K562 (cell line): ENCODE results near the gene USP6. TPM values are rescaled to one million over a fixed set of nuclear protein-coding genes. Genes with fewer than 3 reads are reported as not detected.

ENCODE experiments used
- ATAC-seq: fragments of 200-7000 bp; cut with Tn5 transposase; 3 replicates; pipeline ENCODE4 v1.9.1; 2020; ENCODE audit warnings: moderate library complexity
- BruUV-seq: library from RNA; stranded (reverse); fragments of 400-500 nt; replicated peaks from 2 replicates; lab custom pipeline; 2021; lab: Mats Ljungman, UMichigan
- CTCF ChIA-PET: fragments of 300-600 bp; formaldehyde crosslinking; extraction: SDS; loops from one replicate; lab custom pipeline; 2021; ENCODE audit warnings: low intra/inter-chr PET ratio; lab: Yijun Ruan, JAX
- POLR2A ChIA-PET: fragments of 300-600, 350-650 bp; sonication (Branson Sonifier 250); formaldehyde crosslinking; extraction: SDS; loops from one replicate; lab custom pipeline; 2021; ENCODE audit warnings: antibody characterized with exemption, inconsistent platforms; lab: Yijun Ruan, JAX
- DNase-seq, 4 experiments: peaks; one replicate each; pipeline versions ENCODE4 v3.0.0 to v3.0.0-alpha.2; 2011 to 2018; ENCODE audit warnings: low spot score in 3 of 4, mixed read lengths in 3 of 4; ENCODE audit errors: extremely low read depth in 1 of 4
- FAIRE-seq: peaks from 2 replicates; lab custom pipeline; 2011; peaks lifted over from hg19 to GRCh38; lab: Jason Lieb, UNC
- H2AFZ ChIP-seq: 2 replicates; pipeline ENCODE4 v1.6.0; 2011; ENCODE audit warnings: low read depth, low read length, control low read depth, inconsistent platforms
- H3K27ac ChIP-seq: fragments of 200-600 bp; 3 replicates; pipeline ENCODE4 v1.8.0; 2011; ENCODE audit warnings: low read depth, mild to moderate bottlenecking, control low read depth, inconsistent platforms, low read length, moderate library complexity, mixed read lengths; ENCODE audit errors: extremely low read depth
- H3K27me3 ChIP-seq, 2 experiments: fragments of 300-600 bp in 1 of 2; 2 replicates in 1 of 2; 3 replicates in 1 of 2; pipeline versions ENCODE4 v1.6.0 to v1.8.0; 2011; ENCODE audit warnings: inconsistent platforms in 2 of 2, low read length in 2 of 2, mild to moderate bottlenecking in 1 of 2, mixed read lengths in 1 of 2, moderate library complexity in 1 of 2; ENCODE audit not compliant: control insufficient read depth in 2 of 2, insufficient read depth in 2 of 2
- H3K36me3 ChIP-seq: fragments of 300-600 bp; 3 replicates; pipeline ENCODE4 v1.8.0; 2011; ENCODE audit warnings: mild to moderate bottlenecking, low read length, inconsistent platforms; ENCODE audit not compliant: control insufficient read depth, insufficient read depth
- H3K4me1 ChIP-seq, 2 experiments: fragments of 200-600 bp in 1 of 2; replicated peaks in 1 of 2; 2 replicates in 1 of 2; 3 replicates in 1 of 2; pipeline versions ENCODE4 v1.5.1 to v1.8.0; 2011; ENCODE audit warnings: inconsistent platforms in 2 of 2, low read length in 2 of 2, mild to moderate bottlenecking in 1 of 2, mixed read lengths in 1 of 2, moderate library complexity in 1 of 2; ENCODE audit not compliant: control insufficient read depth in 2 of 2, insufficient read depth in 2 of 2
- H3K4me2 ChIP-seq: 2 replicates; pipeline ENCODE4 v1.6.1; 2011; ENCODE audit warnings: low read length, control low read depth, inconsistent platforms, mixed read lengths; ENCODE audit not compliant: insufficient read depth
- H3K4me3 ChIP-seq: fragments of 200-600 bp; sonication (generic), shearing (Covaris generic); 2 replicates; pipeline ENCODE4 v1.5.1; 2016; ENCODE audit warnings: control low read depth, inconsistent platforms
- H3K79me2 ChIP-seq: fragments of 200-600 bp; 3 replicates; pipeline ENCODE4 v1.8.0; 2011; ENCODE audit warnings: low read length, inconsistent platforms; ENCODE audit not compliant: control insufficient read depth, insufficient read depth
- H3K9ac ChIP-seq, 2 experiments: 2 replicates each; pipeline versions ENCODE4 v1.6.0 to v1.6.1; 2011; ENCODE audit warnings: low read depth in 2 of 2, low read length in 2 of 2, control low read depth in 1 of 2, inconsistent platforms in 1 of 2, mild to moderate bottlenecking in 1 of 2, mixed read lengths in 1 of 2; ENCODE audit not compliant: insufficient read depth in 1 of 2
- H3K9me1 ChIP-seq: one replicate; pipeline ENCODE4 v1.6.0; 2011; ENCODE audit warnings: inconsistent platforms, mild to moderate bottlenecking, low read length, moderate library complexity; ENCODE audit not compliant: control insufficient read depth, insufficient read depth
- H3K9me3 ChIP-seq: replicated peaks from 2 replicates; pipeline ENCODE4 v1.5.1; 2011; ENCODE audit warnings: low read depth, low read length, inconsistent platforms; ENCODE audit not compliant: control insufficient read depth, insufficient read depth
- H4K20me1 ChIP-seq: replicated peaks from 2 replicates; pipeline ENCODE4 v1.6.1; 2011; ENCODE audit warnings: low read length, inconsistent platforms, mixed read lengths; ENCODE audit not compliant: control insufficient read depth, insufficient read depth
- FOSL1 ChIP-seq: fragments of 200-800 bp; sonication (Bioruptor generic); conservative IDR thresholded peaks from 2 replicates; pipeline ENCODE4 v1.6.1; 2016; ENCODE audit warnings: missing genetic modification characterization, missing compliant biosample characterization
- MEIS2 ChIP-seq: fragments of 450-650 bp; IDR thresholded peaks from 2 replicates; pipeline ENCODE4 v1.6.1; 2014; ENCODE audit warnings: mild to moderate bottlenecking; ENCODE audit not compliant: partially characterized antibody
- ZNF830 ChIP-seq: fragments of 250-450 bp; sonication (Bioruptor Pico); IDR thresholded peaks from 2 replicates; pipeline ENCODE4 v1.5.0; 2021; ENCODE audit warnings: mild to moderate bottlenecking
- WGBS: fragments of 100-300 bp; shearing (Covaris generic); methylation state at CpG from one replicate; pipeline ENCODE4 v1.1.6; 2016; ENCODE audit warnings: low coverage, mixed read lengths; ENCODE audit not compliant: insufficient coverage; ENCODE audit errors: missing lambda C conversion rate; 5-methylcytosine and 5-hydroxymethylcytosine counted together
- in situ Hi-C: fragments of 300-500 bp; cut with MboI; formaldehyde crosslinking; loops from 4 replicates; pipeline ENCODE4 v1.15.0; 2018; ENCODE audit warnings: inconsistent platforms, mixed read lengths
- intact Hi-C: fragments of 100-400 bp; cut with micrococcal nuclease; formaldehyde crosslinking; loops from 2 replicates; pipeline ENCODE4 v1.14.2; 2022
- polyA plus RNA-seq, 8 experiments: library from polyadenylated mRNA; depleted of rRNA in 4 of 8; stranded (reverse) in 5 of 8; unstranded in 3 of 8; fragments of >200 nt; fragmentation: Nextera tagmentation in 2 of 8; fragmentation: Illumina TruSeq in 1 of 8; extraction: Ambion mirVana in 2 of 8; extraction: Trizol in 1 of 8; gene quantifications; 2 replicates each; pipeline versions ENCODE4 v1.2.1 to v1.2.3, GENCODE V29; 2011 to 2014; ENCODE audit warnings: inconsistent platforms in 1 of 8, missing spikeins in 1 of 8
- total RNA-seq, 7 experiments: library from RNA; depleted of rRNA in 6 of 7; stranded (reverse); fragments of >200 nt in 6 of 7; fragmentation: Illumina TruSeq in 2 of 7; extraction: Trizol in 2 of 7; gene quantifications; 2 replicates each; pipeline versions ENCODE4 v1.2.1 to v1.2.3, GENCODE V29; 2011 to 2021; ENCODE audit warnings: low replicate concordance in 1 of 7
- TF ChIP-seq, protein P1 (sequence below): fragments of 200-800 bp; sonication (Bioruptor generic); IDR thresholded peaks from 2 replicates; pipeline ENCODE4 v1.6.1; 2017; ENCODE audit warnings: missing genetic modification characterization, missing compliant biosample characterization

USP6 gene
- total and polyA plus RNA-seq, 9 of the 15 experiments (the other 6 are each of a cell fraction or from before 2014, with no cell fraction given): 0.01 to 0.09 (median 0.04) TPM; not detected in 4

- 0% methylated on average over 1 of the region's 1 CpG for WGBS
- in situ Hi-C loops: no loop called here
- H3K9me1 ChIP-seq: no peaks in the 10 kb centered on the region
- CTCF ChIA-PET: no interaction called here
- no peak overlapping the region for H2AFZ ChIP-seq
- H3K4me1 ChIP-seq: no peaks in the 10 kb centered on the region
- ATAC-seq: no peak
- no peak overlapping the region for H3K4me2 ChIP-seq
- peaks cover 5 to 21% of the 10 kb centered on the region in 2 experiments; a peak in 3 of 5 replicates for H3K27me3 ChIP-seq
- no peaks in the 10 kb centered on the region for H3K9me3 ChIP-seq
- TF ChIP-seq ZNF830 (CRISPR knock-in tag) (no peak), FOSL1 (tag) (peak; percentile 32; the same call in 1 of the 2 replicates)
- TF ChIP-seq, all 486 proteins: peak for 1
- BruUV-seq: no TSS peak
- H4K20me1 ChIP-seq: no peaks in the 10 kb centered on the region
- intact Hi-C loops: no loop called here
- POLR2A ChIA-PET: no interaction called here
- no peaks in the 10 kb centered on the region for H3K79me2 ChIP-seq
- no peak overlapping the region for H3K9ac ChIP-seq
- DNase-seq (no peak), FAIRE-seq (no peak)
- no peaks in the 10 kb centered on the region for H3K36me3 ChIP-seq
- no peak overlapping the region for H3K27ac ChIP-seq
- no peak overlapping the region for H3K4me3 ChIP-seq
Measured at GRCh38 chr17:5203908-5204294, 88.1 kb downstream of the USP6 start.

GRCh38 chr17:5209396-5209795 lies 93.6 kb downstream of the USP6 start:
- H3K79me2 ChIP-seq: no peaks in the 10 kb centered on the region
- H3K9me3 ChIP-seq: no peaks in the 10 kb centered on the region
- intact Hi-C loops: no loop called here
- no peak overlapping the region for H2AFZ ChIP-seq
- POLR2A ChIA-PET: no interaction called here
- ATAC-seq (no peak), FAIRE-seq (no peak), DNase-seq (no peak)
- H3K4me1 ChIP-seq: no peaks in the 10 kb centered on the region
- no peaks in the 10 kb centered on the region for H3K9me1 ChIP-seq
- H3K27me3 ChIP-seq: peaks cover 0 to 29% of the 10 kb centered on the region in 2 experiments; a peak in 3 of 5 replicates
- H3K9ac ChIP-seq: no peak overlapping the region
- no peak overlapping the region for H3K4me3 ChIP-seq
- CTCF ChIA-PET: interaction anchor here (0.6 kb wide), 1 partner anchor 13 kb away, joined by 3 read pairs; no protein-coding TSS in a partner anchor
- 0% methylated on average over 2 of the region's 3 CpGs for WGBS
- BruUV-seq: no TSS peak
- TF ChIP-seq MEIS2: no peak
- TF ChIP-seq, protein P1, sequence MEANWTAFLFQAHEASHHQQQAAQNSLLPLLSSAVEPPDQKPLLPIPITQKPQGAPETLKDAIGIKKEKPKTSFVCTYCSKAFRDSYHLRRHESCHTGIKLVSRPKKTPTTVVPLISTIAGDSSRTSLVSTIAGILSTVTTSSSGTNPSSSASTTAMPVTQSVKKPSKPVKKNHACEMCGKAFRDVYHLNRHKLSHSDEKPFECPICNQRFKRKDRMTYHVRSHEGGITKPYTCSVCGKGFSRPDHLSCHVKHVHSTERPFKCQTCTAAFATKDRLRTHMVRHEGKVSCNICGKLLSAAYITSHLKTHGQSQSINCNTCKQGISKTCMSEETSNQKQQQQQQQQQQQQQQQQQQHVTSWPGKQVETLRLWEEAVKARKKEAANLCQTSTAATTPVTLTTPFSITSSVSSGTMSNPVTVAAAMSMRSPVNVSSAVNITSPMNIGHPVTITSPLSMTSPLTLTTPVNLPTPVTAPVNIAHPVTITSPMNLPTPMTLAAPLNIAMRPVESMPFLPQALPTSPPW (CRISPR knock-in tag): no peak
- TF ChIP-seq, all 486 proteins: peak for 0
- Histone ChIP-seq H3K36me3 (no peaks in the 10 kb centered on the region), H4K20me1 (no peaks in the 10 kb centered on the region), H3K27ac (no peak overlapping the region), H3K4me2 (no peak overlapping the region)
- in situ Hi-C loops: no loop called here
